HG02870 (cell line): ENCODE results near the gene CDK5RAP3.
A peak's percentile ranks its signal among the peaks of the same experiment; 100 is the strongest.

ENCODE experiments used
- ATAC-seq: cut with Tn5 transposase; IDR thresholded peaks from one replicate; pipeline ENCODE4 v1.9.1; 2021; ENCODE audit warnings: mild to moderate bottlenecking, moderate library complexity; ENCODE audit not compliant: unreplicated experiment

The CDK5RAP3 gene

GRCh38 chr17:48022901-48023300 is 52.0 kb downstream of the CDK5RAP3 start:
- ATAC-seq: no peak

DNA sequence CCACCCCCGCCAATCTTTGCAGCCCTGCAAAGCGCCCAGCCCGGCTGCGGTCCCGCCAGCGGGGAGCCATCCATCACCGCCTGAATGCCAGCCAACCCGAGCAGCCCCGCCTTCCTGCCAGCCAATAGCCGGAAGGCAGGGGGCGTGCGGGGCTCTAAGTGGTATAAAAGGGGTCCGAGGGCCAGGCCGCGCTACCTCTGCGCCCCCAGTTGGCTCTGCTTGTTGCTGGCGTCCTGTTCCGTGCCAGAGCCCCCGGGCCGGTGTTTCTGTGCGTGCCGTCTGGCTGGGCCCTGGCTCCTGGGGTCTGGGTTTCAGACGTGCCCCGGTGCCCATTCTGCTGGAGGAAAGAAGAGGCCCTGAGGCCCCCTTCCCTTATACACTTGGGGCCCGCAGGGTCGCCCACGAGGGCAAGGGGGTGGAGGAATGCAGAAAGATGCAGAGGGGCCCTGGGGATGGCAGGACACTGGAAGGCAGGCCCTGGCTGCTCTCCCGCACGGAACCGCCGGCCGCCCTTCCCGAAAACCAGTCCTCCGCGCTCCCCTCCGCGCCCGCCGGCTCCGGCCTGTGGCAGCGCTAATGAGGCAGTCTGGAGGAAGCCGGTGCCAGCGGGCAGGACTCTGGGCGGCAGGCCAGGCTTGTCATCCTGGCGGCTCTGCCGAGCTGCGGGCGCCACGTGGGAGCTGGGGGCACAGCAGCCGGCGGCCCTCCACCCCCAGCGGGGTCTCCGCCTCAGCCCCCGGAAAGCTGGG is 52.7 kb downstream of the CDK5RAP3 start:
- ATAC-seq: no peak

DNA sequence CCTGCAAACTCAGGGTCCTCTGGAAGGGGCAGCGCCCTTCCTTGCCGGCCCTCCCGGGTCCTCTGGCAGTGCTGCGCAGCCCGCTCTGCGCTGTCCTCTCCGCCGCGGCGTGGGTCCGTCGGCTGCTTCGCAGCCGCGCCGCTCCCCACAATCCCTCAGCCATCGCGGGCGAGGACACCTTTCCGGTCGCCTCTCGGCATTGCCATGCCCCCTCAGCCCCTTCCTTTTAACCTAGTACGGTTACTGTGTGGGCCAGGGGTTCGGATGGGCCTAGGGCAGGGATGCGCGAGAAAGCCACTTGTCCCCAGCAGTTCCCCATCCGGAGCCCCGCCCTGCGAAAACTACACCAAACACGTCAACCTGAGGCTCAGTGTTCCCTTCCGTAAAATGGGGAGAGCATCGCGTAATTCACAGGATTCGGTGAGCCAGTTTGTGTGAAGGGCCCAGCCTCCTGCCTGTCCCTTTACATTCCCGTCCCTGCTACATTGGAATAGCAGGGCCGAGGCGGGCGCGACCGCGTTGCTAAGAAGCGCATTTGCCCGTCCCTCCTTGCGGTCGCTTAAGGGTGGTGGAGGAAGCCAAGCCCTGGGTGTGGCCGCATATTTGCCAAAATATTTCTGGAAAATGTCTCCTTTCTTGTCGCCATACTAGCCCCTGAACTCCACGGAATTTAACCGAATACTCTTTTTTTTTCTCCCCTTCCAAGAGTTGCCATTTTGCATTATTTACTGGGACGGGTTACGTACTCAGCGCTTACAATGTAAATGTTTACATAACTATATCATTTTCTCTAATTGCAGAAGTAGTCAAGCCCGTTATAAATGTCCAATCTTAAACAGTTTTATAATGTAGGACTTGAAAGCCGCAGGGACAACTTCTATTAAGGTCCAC is 53.5 kb downstream of the CDK5RAP3 start:
- ATAC-seq: no peak

DNA sequence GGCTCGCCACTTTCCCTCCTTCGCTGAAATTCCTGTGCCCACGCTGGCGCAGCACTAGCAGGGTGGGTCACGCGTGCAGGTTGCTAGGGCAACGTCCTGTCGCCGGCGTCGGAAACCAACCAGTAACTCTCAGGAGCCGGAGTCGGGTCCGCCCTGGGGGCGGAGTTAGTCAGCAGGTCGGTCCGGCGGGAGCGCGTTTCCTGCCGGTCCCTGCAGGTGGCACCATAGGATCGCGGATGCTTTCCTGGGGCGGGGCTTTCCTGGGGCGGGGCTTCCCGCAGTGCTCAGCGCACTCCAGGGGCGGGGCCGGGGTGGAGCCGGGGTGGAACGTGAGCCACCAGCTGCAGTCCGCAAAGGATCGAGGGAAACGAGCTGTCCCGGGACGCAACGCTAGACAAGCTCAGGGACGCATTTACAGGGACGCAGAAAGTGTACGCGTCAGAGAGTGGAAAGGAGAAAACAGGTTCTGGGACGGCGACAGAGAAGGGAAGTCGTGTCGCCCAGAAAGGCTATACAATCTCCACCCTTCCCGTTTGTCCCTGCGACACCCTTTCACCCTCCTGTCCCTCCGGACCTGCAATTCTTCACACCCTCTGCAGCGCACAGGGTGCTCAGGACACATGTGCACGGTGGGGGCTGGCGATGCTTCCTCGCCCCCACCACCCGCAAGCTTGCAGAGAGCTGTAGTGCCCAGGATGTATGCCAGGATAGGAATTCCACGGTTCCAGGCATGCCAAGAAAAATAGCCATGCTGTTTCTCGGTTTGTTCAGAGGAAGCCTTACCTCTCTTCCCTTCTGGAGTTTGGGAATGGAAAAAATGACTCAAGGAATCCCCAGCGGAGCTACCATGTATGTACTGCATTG is 54.4 kb downstream of the CDK5RAP3 start:
- ATAC-seq: peak; percentile 80

- ATAC-seq: no peak
Measured at GRCh38 chr17:48025904-48026501, 55.1 kb downstream of the CDK5RAP3 start.

DNA sequence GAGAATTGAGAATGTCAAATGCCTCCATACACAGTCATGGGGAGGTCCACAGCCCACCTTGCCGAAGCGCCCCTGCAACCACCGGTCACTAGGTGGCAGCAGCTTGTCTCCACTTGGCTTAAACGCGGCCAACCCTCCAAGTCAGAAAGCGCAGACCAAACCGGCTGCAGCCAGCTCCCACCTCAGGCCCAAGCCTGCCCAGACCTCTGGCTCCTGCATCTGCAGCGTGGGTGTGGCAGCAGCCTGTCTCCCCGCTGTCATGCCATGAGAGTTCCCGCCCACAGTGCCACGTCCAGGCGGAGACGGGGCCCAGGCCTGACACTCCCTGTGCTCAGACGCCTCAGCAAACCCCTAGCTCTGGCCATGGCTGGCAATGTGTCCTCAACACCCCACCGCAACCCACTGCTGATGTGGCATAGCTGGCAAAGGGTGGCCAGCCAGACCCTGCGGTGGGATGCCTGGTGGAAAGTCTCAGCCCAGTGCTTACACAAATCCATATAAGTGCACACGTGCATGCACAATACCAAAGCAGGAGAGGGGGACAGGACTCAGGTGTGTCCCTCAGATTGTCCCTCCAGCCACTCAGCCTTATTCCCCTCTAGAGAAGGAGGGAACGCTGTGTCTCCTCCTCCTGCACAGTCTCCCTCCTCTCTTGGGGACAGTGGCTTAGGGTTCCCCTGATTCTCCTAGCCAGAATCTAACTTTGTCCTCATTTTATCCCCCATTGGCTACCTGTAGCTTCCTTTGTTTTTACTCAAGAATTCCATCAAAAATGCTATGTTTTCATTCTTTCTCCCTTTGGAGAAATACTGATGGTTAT is 55.8 kb downstream of the CDK5RAP3 start:
- ATAC-seq: peak; percentile 42

GRCh38 chr17:48027322-48027981 is 56.5 kb downstream of the CDK5RAP3 start:
- no peak for ATAC-seq

- no peak for ATAC-seq
Measured at GRCh38 chr17:48028736-48029135, 57.8 kb downstream of the CDK5RAP3 start.

- no peak for ATAC-seq
Measured at GRCh38 chr17:48030531-48030930, 59.6 kb downstream of the CDK5RAP3 start.
